Ovary (tissue), 9 donors: ENCODE measurements around the gene PDLIM7. TPM values are rescaled to one million over a fixed set of nuclear protein-coding genes. Genes with fewer than 3 reads are reported as not detected.

Experiments
- DNase-seq, 5 donors: peaks; one replicate each; pipeline ENCODE4 v3.0.0-alpha.2; 2019 to 2020
- H3K27ac ChIP-seq, 2 donors: fragments of 200-600 bp; one replicate each; pipeline versions ENCODE4 v1.5.1 to v1.8.0; 2019 to 2022
- H3K27me3 ChIP-seq: fragments of 200-600 bp; one replicate; pipeline ENCODE4 v1.8.0; 2022
- H3K36me3 ChIP-seq: fragments of 200-600 bp; sonication (generic); one replicate; pipeline ENCODE4 v1.5.1; 2019
- H3K4me1 ChIP-seq: one replicate; pipeline ENCODE4 v1.8.1; 2013; ENCODE audit warnings: mild to moderate bottlenecking, moderate library complexity; ENCODE audit not compliant: insufficient read depth
- H3K4me3 ChIP-seq: fragments of 200-600 bp; sonication (generic); one replicate; pipeline ENCODE4 v1.5.1; 2017
- H3K9me3 ChIP-seq, 2 donors: fragments of 200-600 bp in 1 of 2; sonication (generic) in 1 of 2; one replicate each; pipeline versions ENCODE4 v1.5.1 to v1.8.1; 2013 to 2019; ENCODE audit warnings: mild to moderate bottlenecking in 1 of 2, moderate library complexity in 1 of 2
- EP300 ChIP-seq: sonication (generic); formaldehyde crosslinking; IDR thresholded peaks from one replicate; pipeline ENCODE4 v1.6.1; 2017; ENCODE audit warnings: antibody characterized with exemption
- POLR2A ChIP-seq: fragments of 450-650 bp; IDR thresholded peaks from one replicate; pipeline ENCODE4 v1.6.1; 2017; ENCODE audit warnings: antibody characterized with exemption, mild to moderate bottlenecking, moderate library complexity
- WGBS, 3 donors: extraction: QIAGEN DNeasy Blood & Tissue Kit in 1 of 3; methylation state at CpG; one replicate each; pipeline versions ENCODE4 v1.1.5 to v1.1.7; 2013 to 2017; 5-methylcytosine and 5-hydroxymethylcytosine counted together
- intact Hi-C, 4 donors: fragments of 100-400 bp; cut with DNase I; formaldehyde crosslinking; loops; one replicate each; pipeline versions ENCODE4 v1.11.0 to v1.15.1; 2022 to 2023
- polyA plus RNA-seq, 2 donors: library from polyadenylated mRNA; stranded (reverse); fragments of 200-250 nt in 1 of 2; fragments of 350-450 nt in 1 of 2; fragmentation: Illumina TruSeq in 1 of 2; extraction: RNeasy Lipid Tissue Mini Kit (QIAGEN cat#74804) in 1 of 2; gene quantifications; one replicate each; pipeline ENCODE4 v1.2.3, GENCODE V29; 2013 to 2014
- total RNA-seq, 7 donors: library from RNA; depleted of rRNA in 2 of 7; stranded (reverse); fragments of >200 nt in 2 of 7; fragmentation: NEBNext Ultra II Directional in 3 of 7; extraction: Animal tissue kit (Norgen Biotek cat#: 25700) in 3 of 7; gene quantifications; one replicate each; pipeline versions ENCODE4 v1.1.0 to v1.2.4, GENCODE V29; 2016 to 2023
- TF ChIP-seq, protein P1 (sequence below), 3 donors: fragments of 450-650 bp in 2 of 3; fragments of 200-600 bp in 1 of 3; IDR thresholded peaks; one replicate each; pipeline versions ENCODE4 v1.5.1 to v1.8.0; 2016 to 2022; ENCODE audit warnings: antibody characterized with exemption in 3 of 3, mild to moderate bottlenecking in 1 of 3
- donor health status: DM: no; HTN: no; CAD: no; lungs with moderate emphysema.
- donor health status: DM: no; HTN: no; CAD: no.
- donor health status: Bipolar disorder and iron deficiency.
- donor health status: DM: yes; HTN: yes; CAD: no.
- donor health status: DM: no; HTN: no; CAD: no.
- donor health status: DM: yes; HTN: yes; CAD: no.

Gene PDLIM7
- total and polyA plus RNA-seq, 9 donors = 25.7 to 243 (median 83.3) TPM

DNA sequence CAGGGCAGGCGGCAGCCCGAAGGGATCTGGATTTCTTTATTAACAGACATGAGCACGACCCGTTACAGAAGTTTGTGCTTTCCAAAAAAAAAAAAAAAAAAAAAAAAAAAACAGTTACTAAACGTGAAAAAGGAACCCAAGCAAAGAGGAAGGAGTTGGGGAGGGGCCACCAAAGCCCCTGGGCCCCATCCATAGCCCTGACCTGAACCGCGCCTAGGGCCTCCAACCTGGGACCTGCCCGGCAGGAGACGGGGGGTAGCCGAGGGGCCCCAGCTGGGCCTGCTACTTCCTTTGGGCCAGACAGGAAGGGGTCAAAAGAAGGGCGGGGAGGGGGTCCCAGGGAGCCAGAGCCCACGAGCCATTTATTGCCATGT lies 40.8 kb downstream of the PDLIM7 start:
- Histone ChIP-seq H3K4me1 (peaks cover 7% of the 10 kb centered on the region), H3K4me3 (no peak overlapping the region), H3K36me3 (no peaks in the 10 kb centered on the region), H3K27me3 (no peaks in the 10 kb centered on the region), H3K27ac (no peak overlapping the region), H3K9me3 (no peaks in the 10 kb centered on the region)
- DNase-seq = no peak
- intact Hi-C loops = loop anchor here (2.0 to 10.0 kb wide), 5 partner anchors 40 to 342 kb away; partner anchors contain the start of genes MXD3 (in 2 of the 4), PDLIM7 (in 1 of the 4) and PFN3 (in 1 of the 4)
- no peak for TF ChIP-seq POLR2A
- TF ChIP-seq, protein P1, sequence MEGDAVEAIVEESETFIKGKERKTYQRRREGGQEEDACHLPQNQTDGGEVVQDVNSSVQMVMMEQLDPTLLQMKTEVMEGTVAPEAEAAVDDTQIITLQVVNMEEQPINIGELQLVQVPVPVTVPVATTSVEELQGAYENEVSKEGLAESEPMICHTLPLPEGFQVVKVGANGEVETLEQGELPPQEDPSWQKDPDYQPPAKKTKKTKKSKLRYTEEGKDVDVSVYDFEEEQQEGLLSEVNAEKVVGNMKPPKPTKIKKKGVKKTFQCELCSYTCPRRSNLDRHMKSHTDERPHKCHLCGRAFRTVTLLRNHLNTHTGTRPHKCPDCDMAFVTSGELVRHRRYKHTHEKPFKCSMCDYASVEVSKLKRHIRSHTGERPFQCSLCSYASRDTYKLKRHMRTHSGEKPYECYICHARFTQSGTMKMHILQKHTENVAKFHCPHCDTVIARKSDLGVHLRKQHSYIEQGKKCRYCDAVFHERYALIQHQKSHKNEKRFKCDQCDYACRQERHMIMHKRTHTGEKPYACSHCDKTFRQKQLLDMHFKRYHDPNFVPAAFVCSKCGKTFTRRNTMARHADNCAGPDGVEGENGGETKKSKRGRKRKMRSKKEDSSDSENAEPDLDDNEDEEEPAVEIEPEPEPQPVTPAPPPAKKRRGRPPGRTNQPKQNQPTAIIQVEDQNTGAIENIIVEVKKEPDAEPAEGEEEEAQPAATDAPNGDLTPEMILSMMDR (IDR thresholded peaks at IDR 0.05) = no peak
- no peak for TF ChIP-seq EP300
- 31 to 33% (median 31%) methylated on average over 12 of the region's 12 CpGs for WGBS, 3 donors

DNA sequence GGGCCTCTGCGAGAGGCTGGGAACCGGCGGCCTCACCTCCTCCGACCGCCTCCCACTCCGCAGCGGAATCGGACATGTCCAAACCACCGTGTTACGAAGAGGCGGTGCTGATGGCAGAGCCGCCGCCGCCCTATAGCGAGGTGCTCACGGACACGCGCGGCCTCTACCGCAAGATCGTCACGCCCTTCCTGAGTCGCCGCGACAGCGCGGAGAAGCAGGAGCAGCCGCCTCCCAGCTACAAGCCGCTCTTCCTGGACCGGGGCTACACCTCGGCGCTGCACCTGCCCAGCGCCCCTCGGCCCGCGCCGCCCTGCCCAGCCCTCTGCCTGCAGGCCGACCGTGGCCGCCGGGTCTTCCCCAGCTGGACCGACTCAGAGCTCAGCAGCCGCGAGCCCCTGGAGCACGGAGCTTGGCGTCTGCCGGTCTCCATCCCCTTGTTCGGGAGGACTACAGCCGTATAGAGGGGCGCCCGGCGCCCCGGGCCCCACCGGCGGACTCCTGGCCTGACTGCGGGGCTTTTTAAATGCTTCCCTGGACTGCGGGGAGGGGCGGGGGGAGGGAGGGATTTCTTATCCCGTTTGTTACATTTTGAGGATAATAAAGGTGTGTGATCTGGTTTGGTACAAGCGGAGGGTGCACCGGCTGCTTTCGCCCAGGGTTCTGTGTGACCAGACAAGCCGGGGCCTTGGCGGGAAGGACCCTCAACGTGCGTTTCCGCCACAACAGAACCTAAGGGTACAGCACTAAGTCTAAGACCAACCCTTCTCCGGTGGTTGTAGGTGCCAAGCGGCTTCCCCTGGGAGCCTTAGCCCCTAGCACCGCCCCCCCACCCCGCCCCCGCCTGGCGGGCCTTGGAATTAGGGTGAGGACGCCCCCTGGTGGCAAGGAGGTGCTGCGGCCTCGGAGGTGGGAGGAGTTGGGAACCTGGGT lies 41.5 kb downstream of the PDLIM7 start:
- Histone ChIP-seq H3K27ac (peak overlapping the region; percentile 26 to 49), H3K9me3 (no peaks in the 10 kb centered on the region), H3K36me3 (no peaks in the 10 kb centered on the region), H3K27me3 (no peaks in the 10 kb centered on the region), H3K4me1 (peaks cover 7% of the 10 kb centered on the region), H3K4me3 (peak overlapping the region; percentile 44)
- TF ChIP-seq, protein P1 (IDR thresholded peaks at IDR 0.05) = peak; percentile 60 to 93 (median 86)
- TF ChIP-seq POLR2A = no peak
- WGBS, 3 donors = 1% methylated on average over 33 to 76 of the region's 76 CpGs
- intact Hi-C loops = loop anchor here (2.0 to 10.0 kb wide), 7 partner anchors 41 to 341 kb away; partner anchors contain the start of genes MXD3 (in 2 of the 4), PDLIM7 (in 1 of the 4) and PFN3 (in 1 of the 4)
- DNase-seq = peak; percentile 95 to 97 (median 96)

DNA sequence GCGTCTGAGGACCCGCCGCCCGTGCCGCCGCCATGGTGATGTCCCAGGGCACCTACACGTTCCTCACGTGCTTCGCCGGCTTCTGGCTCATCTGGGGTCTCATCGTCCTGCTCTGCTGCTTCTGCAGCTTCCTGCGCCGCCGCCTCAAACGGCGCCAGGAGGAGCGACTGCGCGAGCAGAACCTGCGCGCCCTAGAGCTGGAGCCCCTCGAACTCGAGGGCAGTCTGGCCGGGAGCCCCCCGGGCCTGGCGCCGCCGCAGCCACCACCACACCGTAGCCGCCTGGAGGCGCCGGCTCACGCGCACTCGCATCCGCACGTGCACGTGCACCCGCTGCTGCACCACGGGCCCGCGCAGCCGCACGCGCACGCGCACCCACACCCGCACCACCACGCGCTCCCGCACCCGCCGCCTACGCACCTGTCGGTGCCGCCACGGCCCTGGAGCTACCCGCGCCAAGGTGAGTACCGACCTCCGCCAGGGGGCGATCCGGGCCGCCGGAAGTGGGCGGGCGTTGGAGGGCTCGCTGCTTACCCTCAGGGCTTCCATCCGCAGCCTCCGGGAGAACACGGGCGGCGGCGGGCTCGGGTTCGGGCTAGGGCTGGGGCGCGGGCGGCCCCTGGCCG lies 42.3 kb downstream of the PDLIM7 start:
- 0% methylated on average over 44 to 80 of the region's 80 CpGs for WGBS, 3 donors
- intact Hi-C loops = loop anchor here (2.0 to 10.0 kb wide), 5 partner anchors 50 to 340 kb away; partner anchors contain the start of genes MXD3 (in 2 of the 4) and PFN3 (in 1 of the 4)
- Histone ChIP-seq H3K4me3 (peak overlapping the region; percentile 44), H3K9me3 (no peaks in the 10 kb centered on the region), H3K4me1 (peaks cover 7% of the 10 kb centered on the region), H3K36me3 (no peaks in the 10 kb centered on the region), H3K27ac (peak overlapping the region; percentile 26 to 49), H3K27me3 (no peaks in the 10 kb centered on the region)
- TF ChIP-seq, protein P1 (IDR thresholded peaks at IDR 0.05) = peak; percentile 67 to 94 (median 92)
- TF ChIP-seq EP300 (no peak), POLR2A (no peak)
- DNase-seq = peak; percentile 77 to 87 (median 85)

DNA sequence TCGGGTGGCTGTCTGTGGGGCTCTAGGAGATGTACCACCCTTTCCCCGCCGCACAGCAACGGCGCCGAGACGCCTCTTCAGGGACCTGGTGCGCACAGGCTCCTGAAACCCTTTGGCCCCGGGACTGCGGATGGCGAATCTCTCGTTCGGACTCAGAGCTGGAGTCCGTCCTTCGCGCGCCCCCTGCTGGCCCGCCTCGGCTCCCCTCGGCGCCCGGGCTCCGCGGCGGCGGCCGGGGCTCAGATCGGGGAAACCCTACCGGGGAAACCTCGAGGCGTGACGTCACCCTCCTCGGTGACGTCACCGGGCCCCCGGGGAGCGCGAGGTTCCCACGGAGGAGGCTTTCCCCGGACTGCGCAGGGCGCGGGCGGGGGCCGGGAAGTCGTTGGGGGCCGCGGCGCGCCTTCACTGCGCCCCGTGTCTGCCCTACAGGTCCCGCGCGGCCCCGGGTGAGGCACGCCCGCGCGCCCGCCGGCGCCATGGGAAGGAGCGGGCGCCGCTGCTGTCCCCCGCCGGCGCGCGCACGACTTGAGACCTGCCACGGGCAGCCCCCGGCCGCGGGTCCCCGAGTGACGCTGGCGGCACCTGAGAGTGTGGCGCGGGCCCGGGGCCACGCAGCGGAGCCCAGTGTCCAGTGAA lies 42.9 kb downstream of the PDLIM7 start:
- Histone ChIP-seq H3K36me3 (no peaks in the 10 kb centered on the region), H3K9me3 (no peaks in the 10 kb centered on the region), H3K27me3 (no peaks in the 10 kb centered on the region), H3K4me3 (peak overlapping the region; percentile 44), H3K27ac (peak overlapping the region; percentile 26 to 49), H3K4me1 (peaks cover 7% of the 10 kb centered on the region)
- TF ChIP-seq, protein P1 (IDR thresholded peaks at IDR 0.05) = peak; percentile 91 to 98 (median 96)
- TF ChIP-seq EP300 (no peak), POLR2A (peak; percentile 39)
- intact Hi-C loops = loop anchor here (2.0 to 10.0 kb wide), 7 partner anchors 37 to 340 kb away; partner anchors contain the start of genes MXD3 (in 2 of the 4) and PFN3 (in 1 of the 4)
- peak; percentile 88 to 96 (median 94) for DNase-seq
- 0 to 1% (median 1%) methylated on average over 13 to 84 of the region's 84 CpGs for WGBS, 3 donors
